Ishikawa (cell line): Measurements from ENCODE around the gene PDE10A.

Experiments
- CEBPB ChIP-seq: IDR thresholded peaks from 2 replicates; pipeline ENCODE4 v1.6.1; 2012
- EGR1 ChIP-seq: IDR thresholded peaks from 2 replicates; pipeline ENCODE4 v1.6.1; 2012
- YY1 ChIP-seq: IDR thresholded peaks from 2 replicates; pipeline ENCODE4 v1.6.1; 2012; ENCODE audit warnings: low read depth
- TF ChIP-seq, protein P1 (sequence below): IDR thresholded peaks from 2 replicates; pipeline ENCODE4 v1.6.1; 2012; ENCODE audit warnings: low read depth, mild to moderate bottlenecking
- TF ChIP-seq, protein P2 (sequence below): IDR thresholded peaks from 2 replicates; pipeline ENCODE4 v1.6.1; 2012

DNA sequence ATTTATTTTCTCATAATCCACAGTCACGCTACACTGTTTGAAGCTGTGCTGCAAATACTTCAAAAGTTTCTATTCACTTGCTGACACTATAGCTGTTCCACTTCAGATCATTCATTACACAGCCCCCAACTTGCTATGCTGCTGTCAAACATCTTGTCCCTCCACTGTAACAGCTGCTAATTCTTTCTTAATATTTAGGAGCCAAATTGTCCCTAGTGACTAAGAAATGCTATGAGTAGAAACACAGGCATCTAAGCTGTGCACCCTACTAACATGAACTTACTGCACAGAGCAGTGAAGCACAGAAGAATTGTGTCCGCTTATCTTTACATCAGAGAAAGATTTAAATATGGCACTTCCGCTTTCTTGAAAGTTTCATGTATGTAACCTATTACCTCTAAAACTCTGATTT, 91.3 kb downstream of the PDE10A start:
- no peak for TF ChIP-seq EGR1
- TF ChIP-seq, protein P1, sequence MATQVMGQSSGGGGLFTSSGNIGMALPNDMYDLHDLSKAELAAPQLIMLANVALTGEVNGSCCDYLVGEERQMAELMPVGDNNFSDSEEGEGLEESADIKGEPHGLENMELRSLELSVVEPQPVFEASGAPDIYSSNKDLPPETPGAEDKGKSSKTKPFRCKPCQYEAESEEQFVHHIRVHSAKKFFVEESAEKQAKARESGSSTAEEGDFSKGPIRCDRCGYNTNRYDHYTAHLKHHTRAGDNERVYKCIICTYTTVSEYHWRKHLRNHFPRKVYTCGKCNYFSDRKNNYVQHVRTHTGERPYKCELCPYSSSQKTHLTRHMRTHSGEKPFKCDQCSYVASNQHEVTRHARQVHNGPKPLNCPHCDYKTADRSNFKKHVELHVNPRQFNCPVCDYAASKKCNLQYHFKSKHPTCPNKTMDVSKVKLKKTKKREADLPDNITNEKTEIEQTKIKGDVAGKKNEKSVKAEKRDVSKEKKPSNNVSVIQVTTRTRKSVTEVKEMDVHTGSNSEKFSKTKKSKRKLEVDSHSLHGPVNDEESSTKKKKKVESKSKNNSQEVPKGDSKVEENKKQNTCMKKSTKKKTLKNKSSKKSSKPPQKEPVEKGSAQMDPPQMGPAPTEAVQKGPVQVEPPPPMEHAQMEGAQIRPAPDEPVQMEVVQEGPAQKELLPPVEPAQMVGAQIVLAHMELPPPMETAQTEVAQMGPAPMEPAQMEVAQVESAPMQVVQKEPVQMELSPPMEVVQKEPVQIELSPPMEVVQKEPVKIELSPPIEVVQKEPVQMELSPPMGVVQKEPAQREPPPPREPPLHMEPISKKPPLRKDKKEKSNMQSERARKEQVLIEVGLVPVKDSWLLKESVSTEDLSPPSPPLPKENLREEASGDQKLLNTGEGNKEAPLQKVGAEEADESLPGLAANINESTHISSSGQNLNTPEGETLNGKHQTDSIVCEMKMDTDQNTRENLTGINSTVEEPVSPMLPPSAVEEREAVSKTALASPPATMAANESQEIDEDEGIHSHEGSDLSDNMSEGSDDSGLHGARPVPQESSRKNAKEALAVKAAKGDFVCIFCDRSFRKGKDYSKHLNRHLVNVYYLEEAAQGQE: no peak
- TF ChIP-seq, protein P2, sequence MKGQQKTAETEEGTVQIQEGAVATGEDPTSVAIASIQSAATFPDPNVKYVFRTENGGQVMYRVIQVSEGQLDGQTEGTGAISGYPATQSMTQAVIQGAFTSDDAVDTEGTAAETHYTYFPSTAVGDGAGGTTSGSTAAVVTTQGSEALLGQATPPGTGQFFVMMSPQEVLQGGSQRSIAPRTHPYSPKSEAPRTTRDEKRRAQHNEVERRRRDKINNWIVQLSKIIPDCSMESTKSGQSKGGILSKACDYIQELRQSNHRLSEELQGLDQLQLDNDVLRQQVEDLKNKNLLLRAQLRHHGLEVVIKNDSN: no peak
- no peak for TF ChIP-seq CEBPB
- TF ChIP-seq YY1: no peak
